Stimulated activated CD8-positive, alpha-beta memory T cell treated with anti-CD3 and anti-CD28 coated beads, Interleukin-4, amount 100 ng/mL, for 48 hours (primary cell): ENCODE data around the gene SPOP.

Experiments used
- DNase-seq: peaks from one replicate; pipeline ENCODE4 v3.0.0-alpha.2; 2020

SPOP gene

DNA sequence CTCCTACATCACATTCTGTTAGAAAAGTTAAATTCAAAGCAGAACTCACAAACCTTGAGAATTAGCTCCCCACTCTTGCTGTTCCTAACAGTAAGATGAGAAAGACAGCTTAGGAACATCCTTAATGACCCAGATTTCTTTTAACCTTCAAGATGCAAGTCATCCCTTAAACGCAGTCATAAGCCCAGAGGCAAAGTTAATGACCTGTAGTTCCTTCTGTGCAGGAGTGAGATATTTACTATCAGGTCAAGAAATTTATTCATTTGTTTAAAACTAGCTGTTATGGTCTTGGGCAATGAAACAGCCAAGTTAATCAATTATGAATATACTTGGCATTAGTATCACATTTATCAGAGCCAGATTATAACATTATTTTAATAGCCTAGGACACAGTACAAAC is 65.2 kb downstream of the SPOP start:
- no peak for DNase-seq

DNA sequence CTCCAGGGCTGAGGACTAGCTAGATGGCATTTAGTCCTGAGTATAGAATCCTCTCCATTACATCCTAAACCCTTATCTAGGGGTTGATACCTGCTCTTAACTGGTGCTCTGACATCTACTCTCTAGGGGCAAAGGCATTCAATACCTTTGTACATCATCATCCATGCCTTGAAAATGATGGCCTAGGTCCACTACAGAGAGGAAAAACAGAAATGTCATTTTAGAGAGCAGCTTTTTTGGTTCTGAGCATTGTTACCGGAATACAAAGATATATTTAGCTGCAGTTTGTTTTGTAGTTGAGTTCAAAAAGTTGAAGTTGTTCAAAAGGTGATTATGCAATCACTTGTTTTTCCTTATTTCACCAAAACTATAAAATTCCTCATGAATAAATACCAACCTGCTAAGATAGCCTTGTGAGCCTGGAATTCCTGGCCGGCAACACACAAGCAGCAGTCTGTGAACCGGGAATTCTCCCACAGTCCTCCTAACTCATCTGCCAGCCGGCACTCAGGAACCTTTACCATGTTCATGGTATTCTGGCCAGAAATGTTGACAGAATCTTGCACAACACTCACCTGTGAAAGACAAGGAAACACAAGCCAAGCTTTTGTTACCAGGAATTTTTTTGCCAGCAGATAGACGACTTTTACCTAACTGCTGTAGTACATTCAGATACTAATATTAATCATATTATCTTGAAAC is 66.9 kb downstream of the SPOP start:
- DNase-seq: no peak

DNA sequence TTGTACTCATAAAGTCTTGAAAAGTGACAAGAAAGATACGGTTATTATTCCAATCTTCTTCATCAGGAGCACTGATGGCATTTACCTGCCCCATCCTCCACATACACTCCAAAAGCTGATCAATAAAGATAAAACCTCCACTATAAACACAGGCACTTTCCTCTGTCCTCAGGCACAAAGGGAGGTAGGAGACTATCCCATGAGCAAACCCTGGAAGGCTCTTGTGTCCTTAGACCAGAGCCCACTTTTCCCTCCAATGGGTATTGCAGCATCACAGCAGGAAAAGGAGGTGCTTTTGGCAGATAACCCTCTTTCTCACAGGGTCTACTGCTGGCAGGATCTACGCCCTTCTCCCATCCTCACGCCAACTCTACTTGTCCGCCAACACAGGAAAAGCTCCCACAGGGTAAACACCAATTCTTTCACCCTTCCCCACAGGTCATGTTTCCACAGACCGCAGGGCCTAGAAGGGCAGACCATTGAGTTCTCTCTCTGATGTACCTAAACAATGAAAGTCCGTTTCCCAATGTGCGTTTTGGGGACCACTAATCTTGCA is 73.5 kb downstream of the SPOP start:
- no peak for DNase-seq

DNA sequence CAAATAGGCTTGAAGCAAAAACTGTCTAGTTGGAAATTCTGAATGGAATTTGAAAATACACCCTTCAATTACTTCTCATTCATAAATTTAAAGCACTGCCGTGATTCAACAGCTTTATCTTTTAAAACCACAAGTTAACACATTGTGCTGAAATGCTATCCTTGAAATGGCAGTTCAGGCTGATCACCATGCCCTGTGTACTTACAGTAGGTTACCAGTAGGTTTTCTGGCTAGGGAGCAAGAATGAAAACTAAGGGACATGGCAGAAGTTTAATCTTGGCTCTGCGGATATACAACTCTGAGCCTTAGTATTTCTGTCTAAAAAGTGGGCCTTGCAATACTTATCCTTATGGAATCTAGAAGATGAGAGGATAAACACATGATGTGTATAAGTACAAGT is 74.2 kb downstream of the SPOP start:
- DNase-seq: no peak

DNA sequence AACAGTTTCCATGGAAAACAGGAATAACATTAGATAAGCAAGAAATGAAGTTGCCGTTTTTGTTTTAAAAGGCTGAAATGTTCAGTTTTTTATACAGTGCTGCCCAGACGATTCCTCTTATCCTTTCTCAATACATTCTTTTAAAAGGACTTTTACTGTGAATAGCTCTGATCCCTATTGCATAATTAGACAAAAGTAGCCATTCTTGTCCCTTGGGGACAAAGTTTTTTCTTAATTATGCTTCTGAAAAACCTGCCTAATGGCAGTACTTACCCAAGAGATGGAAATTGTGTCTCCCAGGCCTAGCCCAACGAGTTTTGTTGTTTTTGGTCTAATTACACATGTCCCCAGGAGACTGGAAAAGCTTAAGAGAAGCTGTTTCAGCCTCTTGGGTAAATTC is 74.7 kb downstream of the SPOP start:
- DNase-seq: no peak

DNA sequence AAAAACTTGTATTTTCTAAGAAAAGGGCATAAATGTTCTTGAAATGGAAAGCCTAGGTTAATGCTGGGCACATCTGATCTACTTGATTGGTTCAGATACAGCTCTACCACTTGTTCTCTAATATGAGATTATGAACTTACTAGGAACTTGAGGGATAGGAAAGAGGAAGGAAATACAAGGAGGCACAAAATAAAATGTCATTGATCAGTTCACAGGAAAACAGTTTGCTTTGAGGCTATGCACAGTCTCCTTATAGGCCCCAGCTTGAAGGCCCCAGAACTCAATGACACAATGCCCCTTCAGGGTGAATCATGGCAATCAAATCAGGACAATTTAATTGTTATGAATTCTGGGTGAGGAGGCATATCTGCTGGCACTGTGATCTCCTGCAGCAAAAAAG is 75.1 kb downstream of the SPOP start:
- no peak for DNase-seq

DNA sequence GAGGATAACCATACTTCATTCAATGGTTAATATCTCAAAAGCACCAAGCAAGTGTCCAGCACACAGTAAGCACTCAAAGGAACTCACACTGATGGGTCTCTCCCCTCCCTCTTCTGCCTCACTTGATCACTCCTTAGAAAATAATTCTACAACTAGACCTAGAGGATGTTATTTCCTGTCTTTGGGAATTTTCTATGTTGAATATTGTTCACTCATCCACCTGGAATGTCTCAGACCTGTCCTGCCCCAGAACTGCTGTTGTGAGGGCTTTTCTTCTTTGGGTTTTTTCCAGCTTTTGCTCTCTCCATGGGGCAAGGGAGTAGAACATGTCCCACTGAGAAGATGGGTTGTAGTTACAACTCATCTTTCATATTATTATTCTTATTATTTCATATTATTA is 76.9 kb downstream of the SPOP start:
- DNase-seq: no peak

DNA sequence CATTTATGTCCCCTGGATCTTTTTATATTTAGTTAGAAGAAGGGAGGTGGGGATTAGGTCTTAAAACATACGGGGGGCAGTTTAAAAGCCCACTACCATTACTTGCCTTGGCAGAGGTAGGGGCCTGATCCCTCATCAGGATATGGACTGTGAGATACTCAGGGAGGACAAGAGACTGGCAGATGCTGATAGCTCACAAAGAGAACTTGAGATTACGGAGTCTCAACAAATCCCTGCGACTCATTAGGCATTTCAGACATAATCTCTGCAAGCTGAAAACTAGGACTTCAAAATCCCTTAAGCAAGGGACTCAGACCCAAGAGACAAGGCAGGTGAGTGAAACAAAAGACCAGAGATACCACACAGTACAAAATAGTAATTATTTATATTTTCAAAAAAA is 79.0 kb downstream of the SPOP start:
- DNase-seq: no peak

DNA sequence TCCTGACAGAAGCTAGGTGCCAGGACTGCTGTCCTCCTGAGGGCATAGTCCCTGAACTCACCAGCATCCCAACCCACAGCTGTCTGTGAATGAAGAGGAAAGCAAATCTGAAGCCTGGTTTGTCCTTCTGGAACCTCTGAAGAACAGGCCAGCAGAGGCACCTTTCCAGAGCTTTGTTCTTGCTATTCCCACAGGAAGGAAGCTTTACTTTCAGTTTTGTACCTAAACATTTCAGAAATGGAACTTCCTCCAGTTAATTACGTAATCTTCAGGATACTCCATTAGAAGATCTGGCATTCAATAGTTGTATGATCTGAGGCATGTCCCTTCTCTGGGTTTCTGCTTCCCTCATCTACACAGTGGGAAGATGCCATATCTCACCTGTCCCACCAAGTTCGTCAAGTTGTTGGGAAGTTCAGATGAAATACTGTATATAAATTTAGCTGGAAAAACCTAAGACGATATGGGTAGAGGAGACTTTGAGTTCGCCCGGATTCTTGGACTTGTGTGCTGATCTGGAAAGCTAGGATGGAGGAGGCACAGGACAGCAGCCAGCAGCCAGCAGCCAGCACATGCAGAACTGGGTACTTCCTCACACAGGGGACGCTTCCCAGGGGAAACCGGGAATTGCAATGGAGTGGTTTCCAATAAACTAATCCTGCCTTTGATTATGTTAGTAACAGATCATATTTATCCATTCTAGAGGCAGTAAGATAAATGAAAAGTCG is 79.8 kb downstream of the SPOP start:
- no peak for DNase-seq

DNA sequence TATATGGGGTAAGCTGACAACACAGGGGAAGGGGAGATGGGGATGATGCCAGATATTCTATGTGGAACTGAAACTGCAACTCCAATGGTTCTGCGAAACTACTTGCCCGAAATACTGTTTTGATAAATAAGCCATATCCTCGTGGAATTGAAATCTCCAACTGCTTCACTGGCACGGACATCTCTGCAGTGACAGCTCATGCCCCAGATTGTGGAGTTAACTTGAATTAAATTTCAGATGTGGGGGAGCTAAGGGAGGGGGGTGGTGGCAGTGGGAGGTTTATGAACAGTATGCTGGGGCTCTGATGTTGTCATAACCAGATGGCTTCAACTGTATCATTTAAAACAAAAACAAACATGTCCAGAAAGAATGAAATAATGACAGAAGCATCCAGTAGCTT is 80.5 kb downstream of the SPOP start:
- no peak for DNase-seq

DNA sequence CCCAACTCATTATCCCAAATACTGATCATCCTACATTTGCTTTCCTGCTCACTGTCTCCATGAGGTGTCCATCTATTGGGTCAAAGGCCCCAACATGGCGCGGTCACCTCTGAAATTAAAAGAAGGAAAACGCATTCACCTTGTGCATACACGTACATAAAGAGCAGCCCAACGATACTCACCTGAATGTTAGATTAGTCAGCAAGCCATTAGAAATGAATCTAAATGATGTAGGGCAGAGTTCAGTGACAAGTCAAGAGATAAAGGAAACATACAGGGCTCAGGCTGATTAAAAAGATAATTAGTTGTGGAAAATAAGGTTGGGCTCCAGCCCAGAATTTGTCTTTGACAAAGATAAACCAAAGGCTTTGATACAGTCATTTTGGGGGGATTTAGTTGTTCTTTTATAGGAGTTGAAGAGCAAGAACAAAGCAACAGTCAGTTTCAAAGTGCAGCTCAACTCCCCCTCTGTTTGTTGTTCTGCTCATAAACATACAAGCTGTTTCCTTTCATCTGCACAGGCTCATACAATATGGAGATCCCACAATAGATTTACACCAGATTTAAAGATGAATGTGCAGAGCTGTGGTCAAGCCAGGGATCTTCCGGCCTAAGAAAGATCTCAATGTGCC is 81.2 kb downstream of the SPOP start:
- no peak for DNase-seq

DNA sequence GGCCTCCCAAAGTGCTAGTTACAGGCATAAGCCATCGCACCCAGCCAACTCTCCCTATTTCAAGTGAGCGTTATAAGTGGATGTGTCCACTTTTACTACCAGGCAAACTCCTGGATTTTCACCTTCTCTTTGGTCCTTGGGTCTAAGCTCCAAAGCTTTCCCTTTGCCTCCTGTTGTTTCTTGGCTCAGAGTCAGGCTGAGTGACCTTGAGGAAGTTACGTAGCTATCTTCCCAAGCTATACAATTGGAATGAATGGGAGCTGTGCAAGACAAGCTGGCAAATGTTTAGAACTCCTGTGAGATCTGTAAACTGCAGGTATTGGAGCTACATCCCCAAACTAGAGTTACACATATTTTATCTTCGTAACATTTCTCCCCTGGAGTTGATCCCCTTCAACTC is 81.9 kb downstream of the SPOP start:
- DNase-seq: no peak

DNA sequence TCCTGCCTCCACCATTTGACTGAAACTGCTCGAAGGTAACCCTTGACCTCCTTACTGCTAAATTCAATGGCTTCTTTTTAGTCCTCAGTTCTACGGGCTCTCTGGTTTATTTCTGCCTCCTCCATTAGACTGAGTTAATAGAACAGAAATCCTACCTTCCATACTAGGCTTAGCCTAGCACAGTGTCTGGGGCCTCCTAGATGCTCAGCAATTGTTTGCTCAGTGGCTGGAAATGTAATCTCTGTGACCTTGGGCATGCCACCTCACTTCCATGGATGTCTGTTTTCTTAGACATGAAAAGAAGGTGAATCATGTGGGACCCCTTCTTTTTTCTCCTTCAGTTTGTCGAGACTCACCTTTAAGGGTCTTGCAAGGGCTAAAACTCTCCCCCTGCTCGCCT is 82.6 kb downstream of the SPOP start:
- no peak for DNase-seq

DNA sequence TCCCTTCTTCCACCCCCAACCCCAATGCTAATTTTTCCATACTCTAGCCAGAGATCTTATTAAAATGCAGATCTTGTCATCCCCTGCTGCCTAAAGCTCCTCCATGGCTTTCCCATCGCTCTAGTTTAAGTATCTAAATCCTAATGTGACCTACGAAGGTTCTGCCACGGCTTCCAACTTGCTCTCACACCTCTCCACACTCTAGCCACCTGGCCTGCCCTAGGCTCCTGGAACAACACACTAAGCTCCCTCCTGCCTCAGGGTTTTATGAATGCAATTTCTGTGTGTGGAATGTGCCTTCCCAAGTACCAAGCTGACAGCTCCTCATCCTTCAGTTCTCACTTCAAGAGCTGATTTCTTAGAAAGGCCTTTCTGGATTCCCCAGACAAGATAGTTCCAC is 85.6 kb downstream of the SPOP start:
- DNase-seq: no peak

DNA sequence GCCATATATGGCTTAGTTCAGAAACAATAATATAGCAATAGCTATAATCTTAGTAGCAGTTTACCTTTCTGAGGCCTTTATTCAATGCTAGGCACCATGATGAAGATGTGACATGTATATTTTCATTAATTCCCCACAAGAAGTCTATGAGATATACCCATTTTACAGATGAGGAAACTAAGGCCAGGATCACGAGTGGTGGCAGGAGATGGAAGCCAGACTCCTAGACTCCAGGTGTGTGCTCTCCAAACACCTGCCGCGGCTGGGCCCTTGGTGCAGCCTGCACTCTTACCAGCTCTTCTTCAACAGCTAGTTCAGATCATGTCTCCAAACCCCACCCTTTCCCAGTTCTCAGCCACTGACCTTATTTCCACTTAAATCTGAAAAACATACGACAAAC is 87.0 kb downstream of the SPOP start:
- DNase-seq: no peak

DNA sequence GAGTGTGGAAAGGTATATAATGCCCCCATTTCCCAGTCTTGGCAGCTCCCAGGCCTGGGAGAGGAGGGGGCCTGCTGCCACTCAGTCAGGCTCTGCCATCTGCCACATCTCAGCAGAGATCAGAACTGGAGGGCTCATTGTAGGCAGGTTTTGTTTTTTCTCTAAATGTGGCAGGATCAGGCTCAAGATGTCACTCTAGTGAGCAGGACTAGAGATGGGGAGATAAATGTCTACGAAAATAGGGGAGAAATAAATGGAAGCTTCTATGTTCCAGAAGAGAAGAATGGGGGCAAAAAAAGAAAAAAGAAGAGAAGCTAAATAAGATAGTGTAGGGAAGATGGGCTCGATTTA is 88.3 kb downstream of the SPOP start:
- DNase-seq: no peak

DNA sequence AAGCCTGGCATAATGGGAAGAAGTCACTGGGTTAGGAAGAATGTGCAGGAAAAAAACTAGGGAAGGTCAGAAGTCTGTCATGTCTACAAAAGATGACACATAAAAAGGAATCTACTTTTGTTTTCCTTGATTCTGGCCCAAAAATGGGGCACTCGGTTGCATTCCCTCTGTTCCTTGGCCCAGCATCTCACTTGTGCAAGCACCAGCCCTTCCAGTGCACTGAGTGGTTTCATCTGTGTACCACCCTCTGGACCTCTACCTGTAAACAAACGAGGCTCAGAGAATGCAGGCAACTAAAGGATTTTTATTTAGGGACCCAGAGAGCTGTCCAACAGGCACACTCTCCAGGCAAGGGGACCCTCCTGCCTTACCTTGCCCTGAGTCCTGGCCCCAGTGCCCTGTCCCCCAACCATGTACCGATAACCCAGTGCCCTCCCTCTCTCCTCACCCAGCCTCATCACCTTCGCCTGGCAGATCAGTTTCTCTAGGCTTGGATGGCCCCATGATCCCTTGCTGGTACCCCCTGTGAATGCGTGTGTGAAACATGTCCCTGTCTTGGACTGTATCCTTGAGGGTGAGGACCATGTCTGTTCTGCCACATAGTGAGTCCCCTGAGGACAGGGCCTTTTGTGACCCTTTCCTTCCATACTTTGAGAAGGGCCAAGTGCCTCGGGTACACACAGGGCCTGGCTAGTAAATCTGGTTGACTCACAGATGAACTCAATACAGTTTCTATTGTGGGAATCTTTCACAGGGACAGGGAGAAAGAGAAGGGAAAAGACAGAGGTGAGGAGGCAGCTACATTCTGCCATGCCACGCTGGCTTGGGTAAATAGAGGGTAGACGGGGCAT is 88.9 kb downstream of the SPOP start:
- DNase-seq: no peak

DNA sequence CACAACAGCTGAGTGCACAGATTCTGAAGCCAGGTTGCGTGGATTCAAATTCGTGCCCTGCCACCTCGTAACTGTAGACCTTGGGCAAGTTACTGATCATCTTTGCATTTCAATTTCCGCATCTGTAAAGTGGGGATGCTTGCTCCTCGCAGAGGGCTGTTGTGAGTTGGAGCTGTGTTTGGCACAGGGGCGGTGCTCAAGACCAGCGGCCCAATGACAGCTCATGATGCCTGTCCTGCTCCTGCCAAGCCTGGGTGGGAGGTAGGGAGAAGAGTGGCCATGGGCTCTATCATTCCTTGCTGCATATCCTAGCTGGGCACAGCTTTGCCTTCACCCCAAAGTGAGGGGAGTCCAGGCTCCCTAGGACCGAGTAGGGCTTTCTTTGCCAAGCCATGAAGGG is 89.6 kb downstream of the SPOP start:
- no peak for DNase-seq

DNA sequence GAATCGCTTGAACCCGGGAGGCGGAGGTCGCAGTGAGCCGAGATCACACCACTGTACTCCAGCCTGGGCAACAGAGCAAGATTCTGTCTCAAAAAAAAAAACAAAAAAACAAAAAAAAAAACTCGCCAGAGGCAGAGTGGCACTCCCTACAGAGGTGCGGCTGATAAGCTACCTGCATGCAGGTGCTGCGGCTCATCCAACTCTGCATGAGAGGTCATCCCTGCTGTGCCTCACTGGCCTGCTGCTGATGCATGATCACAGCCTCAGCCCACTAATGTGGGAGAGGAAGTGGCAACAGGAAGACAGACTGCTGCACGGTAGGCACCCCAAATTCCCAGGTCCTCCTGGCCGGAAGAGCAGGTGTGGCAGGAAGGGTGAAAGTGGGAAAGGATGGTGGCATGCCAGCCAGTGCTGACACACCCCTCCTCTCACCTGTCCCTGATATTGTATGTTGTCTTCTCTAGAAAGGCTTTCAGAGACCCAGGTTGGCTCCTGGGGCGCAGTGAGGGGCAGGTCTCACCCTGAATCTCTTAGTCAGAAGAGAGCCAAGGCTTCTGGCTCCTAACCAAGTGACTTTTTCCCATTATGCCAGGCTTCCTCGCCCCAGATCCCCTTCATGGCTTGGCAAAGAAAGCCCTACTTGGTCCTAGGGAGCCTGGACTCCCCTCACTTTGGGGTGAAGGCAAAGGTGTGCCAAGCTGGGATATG is 90.4 kb downstream of the SPOP start:
- peak; percentile 16 for DNase-seq

DNA sequence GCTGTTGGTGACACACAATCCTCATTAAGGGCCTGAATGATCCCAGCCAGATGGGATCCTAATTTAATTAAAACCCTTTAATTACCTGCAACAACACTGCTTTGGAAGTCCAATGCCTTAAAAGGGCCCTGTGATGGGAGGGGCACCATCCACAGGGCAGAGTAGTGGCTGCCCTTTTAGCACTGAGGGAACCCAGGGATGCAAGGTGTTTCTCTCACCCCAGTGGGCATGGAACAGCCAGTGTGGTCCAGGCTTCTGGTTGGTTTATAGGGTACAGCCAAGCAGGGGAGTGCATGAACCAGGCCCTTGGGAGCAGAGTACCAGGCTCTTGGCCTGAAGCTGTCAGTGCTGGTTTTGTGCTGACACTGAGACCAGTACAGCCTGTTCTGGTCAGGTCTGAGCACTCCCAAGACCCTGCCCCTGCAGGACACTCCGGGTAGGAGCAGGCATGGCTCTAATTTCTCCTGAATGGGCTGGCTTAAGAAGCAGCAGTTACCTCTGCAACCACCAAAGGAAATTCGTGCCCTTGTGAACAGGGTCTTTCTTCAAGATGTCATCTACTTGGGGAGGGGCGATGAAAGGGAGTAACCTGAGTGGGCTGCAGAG is 92.4 kb downstream of the SPOP start:
- peak; percentile 20 for DNase-seq

DNA sequence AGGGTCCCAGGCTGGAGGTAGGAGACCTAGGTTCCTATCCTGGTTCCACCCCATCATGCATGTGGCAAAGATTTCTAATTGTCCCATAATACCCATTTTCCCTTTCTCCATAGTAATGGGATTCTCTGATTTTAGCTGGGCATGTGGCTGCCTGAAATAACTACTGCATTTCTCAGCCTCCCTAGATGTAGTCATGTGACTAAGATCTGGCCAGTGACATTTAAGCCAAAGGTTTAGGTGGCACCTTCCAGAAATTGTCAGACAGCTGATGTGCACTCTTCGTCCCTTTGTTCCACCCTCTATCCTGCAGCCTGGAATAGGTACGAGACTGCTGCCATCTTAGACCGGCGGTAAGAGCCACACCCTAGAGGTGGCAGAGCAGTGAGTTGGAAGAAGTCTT is 94.0 kb downstream of the SPOP start:
- peak; percentile 10 for DNase-seq

DNA sequence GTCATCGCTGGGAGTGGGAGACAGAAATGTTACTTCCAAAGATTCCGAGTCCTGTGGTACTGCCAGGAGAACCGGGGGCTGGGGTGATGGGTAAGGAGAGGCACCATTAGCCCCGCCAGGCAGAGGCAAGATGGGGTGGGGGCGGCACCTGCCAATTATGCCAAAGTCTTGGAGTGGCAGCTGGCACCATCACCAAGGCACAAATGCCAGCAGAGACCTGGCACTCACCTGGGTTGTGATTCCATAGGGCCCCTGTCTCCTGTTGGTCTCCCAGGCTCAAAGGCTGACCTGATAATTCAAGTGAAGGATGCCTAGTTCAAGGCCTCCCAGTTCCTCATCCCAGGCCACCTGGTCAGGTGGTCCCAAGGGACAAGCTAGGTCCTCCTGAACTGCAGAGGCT is 94.7 kb downstream of the SPOP start:
- no peak for DNase-seq
